22Rv1 (cell line): ENCODE measurements around the gene B4GALT7.
"Not testable (repeated sequence)": the region's sequence is repeated elsewhere in the genome, so short reads cannot be mapped to it uniquely, and the experiment has no call there.

Source experiments
- ZFX ChIP-seq: fragments of 450-650 bp; IDR thresholded peaks from 2 replicates; pipeline ENCODE4 v1.6.1; 2017; ENCODE audit warnings: antibody characterized with exemption, borderline replicate concordance
- TF ChIP-seq, protein P1 (sequence below): fragments of 450-650 bp; IDR thresholded peaks from 2 replicates; pipeline ENCODE4 v1.5.1; 2017; ENCODE audit warnings: mild to moderate bottlenecking

DNA sequence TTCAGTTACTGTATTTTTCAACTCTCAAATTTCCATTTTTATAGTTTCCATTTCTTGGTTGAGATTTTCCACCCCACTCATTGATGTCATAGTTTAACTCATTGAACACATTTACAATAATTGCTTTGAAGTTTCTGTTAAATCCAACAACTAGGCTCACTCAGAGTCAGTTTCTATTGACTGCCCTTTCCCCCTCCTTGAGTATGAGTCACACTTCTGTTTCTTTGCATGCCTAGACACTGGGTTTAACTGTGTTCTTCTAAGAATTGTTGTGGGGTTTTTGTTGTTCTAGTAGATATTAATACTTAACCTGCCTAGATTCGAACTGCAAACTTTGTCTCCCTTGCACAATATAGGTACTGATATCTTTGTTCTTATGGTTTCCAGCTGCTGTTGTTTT lies 45.5 kb downstream of the B4GALT7 start:
- TF ChIP-seq, protein P1, sequence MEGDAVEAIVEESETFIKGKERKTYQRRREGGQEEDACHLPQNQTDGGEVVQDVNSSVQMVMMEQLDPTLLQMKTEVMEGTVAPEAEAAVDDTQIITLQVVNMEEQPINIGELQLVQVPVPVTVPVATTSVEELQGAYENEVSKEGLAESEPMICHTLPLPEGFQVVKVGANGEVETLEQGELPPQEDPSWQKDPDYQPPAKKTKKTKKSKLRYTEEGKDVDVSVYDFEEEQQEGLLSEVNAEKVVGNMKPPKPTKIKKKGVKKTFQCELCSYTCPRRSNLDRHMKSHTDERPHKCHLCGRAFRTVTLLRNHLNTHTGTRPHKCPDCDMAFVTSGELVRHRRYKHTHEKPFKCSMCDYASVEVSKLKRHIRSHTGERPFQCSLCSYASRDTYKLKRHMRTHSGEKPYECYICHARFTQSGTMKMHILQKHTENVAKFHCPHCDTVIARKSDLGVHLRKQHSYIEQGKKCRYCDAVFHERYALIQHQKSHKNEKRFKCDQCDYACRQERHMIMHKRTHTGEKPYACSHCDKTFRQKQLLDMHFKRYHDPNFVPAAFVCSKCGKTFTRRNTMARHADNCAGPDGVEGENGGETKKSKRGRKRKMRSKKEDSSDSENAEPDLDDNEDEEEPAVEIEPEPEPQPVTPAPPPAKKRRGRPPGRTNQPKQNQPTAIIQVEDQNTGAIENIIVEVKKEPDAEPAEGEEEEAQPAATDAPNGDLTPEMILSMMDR: not testable (repeated sequence)
- not testable (repeated sequence) for TF ChIP-seq ZFX
